Heart left ventricle (tissue), 16 donors: ENCODE results near the gene IL1R2. TPM values are rescaled to one million over a fixed set of nuclear protein-coding genes. Genes with fewer than 3 reads are reported as not detected.

Experiments
- ATAC-seq, 4 donors: fragments of 200-7000 bp; cut with Tn5 transposase; one replicate each; pipeline ENCODE4 v1.9.1; 2020 to 2022; ENCODE audit warnings: moderate library complexity in 4 of 4, mild to moderate bottlenecking in 3 of 4, moderate number of reproducible peaks in 1 of 4
- DNase-seq, 5 donors: peaks; one replicate each; pipeline ENCODE4 v3.0.0-alpha.2; 2020
- H3K27ac ChIP-seq, 12 donors: fragments of 200-600 bp; sonication (generic) in 4 of 12; one replicate each; pipeline versions ENCODE4 v1.5.0 to v1.8.0; 2016 to 2022; ENCODE audit warnings: mild to moderate bottlenecking in 2 of 12
- H3K27me3 ChIP-seq, 9 donors: fragments of 200-600 bp; sonication (generic) in 2 of 9; one replicate each; pipeline versions ENCODE4 v1.5.1 to v1.8.0; 2016 to 2022; ENCODE audit warnings: mild to moderate bottlenecking in 3 of 9
- H3K36me3 ChIP-seq, 9 donors: fragments of 200-600 bp; sonication (generic) in 2 of 9; one replicate each; pipeline versions ENCODE4 v1.5.0 to v1.8.0; 2018 to 2022; ENCODE audit warnings: mild to moderate bottlenecking in 2 of 9
- H3K4me1 ChIP-seq, 12 donors: fragments of 200-600 bp; sonication (generic) in 4 of 12; one replicate each; pipeline versions ENCODE4 v1.5.0 to v1.8.0; 2016 to 2022; ENCODE audit warnings: mild to moderate bottlenecking in 3 of 12
- H3K4me3 ChIP-seq, 12 donors: fragments of 200-600 bp; sonication (generic) in 4 of 12; one replicate each; pipeline versions ENCODE4 v1.5.0 to v1.8.0; 2017 to 2022; ENCODE audit warnings: mild to moderate bottlenecking in 9 of 12, moderate library complexity in 4 of 12
- H3K9me3 ChIP-seq, 12 donors: fragments of 200-600 bp; sonication (generic) in 4 of 12; one replicate each; pipeline versions ENCODE4 v1.5.0 to v1.8.0; 2016 to 2022; ENCODE audit warnings: mild to moderate bottlenecking in 1 of 12
- POLR2A ChIP-seq, 2 donors: fragments of 450-650 bp; IDR thresholded peaks; one replicate each; pipeline ENCODE4 v1.6.1; 2017; ENCODE audit warnings: antibody characterized with exemption in 2 of 2, mild to moderate bottlenecking in 2 of 2, moderate library complexity in 2 of 2
- WGBS, 4 donors: extraction: QIAGEN DNeasy Blood & Tissue Kit in 2 of 4; methylation state at CpG; one replicate each; pipeline versions ENCODE4 v1.1.5 to v1.1.7; 2013 to 2018; 5-methylcytosine and 5-hydroxymethylcytosine counted together
- intact Hi-C, 10 donors: fragments of 100-400 bp; cut with DNase I; formaldehyde crosslinking; loops; one replicate each; pipeline versions ENCODE4 v1.11.1 to v1.14.2; 2022
- polyA plus RNA-seq, 2 donors: library from polyadenylated mRNA; stranded (reverse); fragments of 200-250 nt; gene quantifications; one replicate each; pipeline ENCODE4 v1.2.3, GENCODE V29; 2013
- total RNA-seq, 9 donors: library from RNA; depleted of rRNA in 2 of 9; stranded (reverse); fragments of >200 nt in 2 of 9; fragmentation: NEBNext Ultra II Directional in 3 of 9; extraction: Animal tissue kit (Norgen Biotek cat#: 25700) in 3 of 9; gene quantifications; one replicate each; pipeline versions ENCODE4 v1.1.0 to v1.2.4, GENCODE V29; 2016 to 2023
- TF ChIP-seq, protein P1 (sequence below), 12 donors: fragments of 200-600 bp; sonication (generic) in 4 of 12; IDR thresholded peaks; one replicate each; pipeline versions ENCODE4 v1.5.0 to v1.8.0; 2018 to 2022; ENCODE audit warnings: antibody characterized with exemption in 12 of 12, mild to moderate bottlenecking in 5 of 12
- donor health status: ischemic (EF 13 %, LVEDD 7.1; RV severe dilation, severe dysfunction).
- donor health status: healthy with polysubstance abuse.
- donor health status: DM: no; HTN: yes; CAD: no.
- donor health status: DM: no; HTN: no; CAD: no.
- donor health status: ischemic (EF 25% LVEDD 6.9; RV normal size, moderate dysfunction).
- donor health status: ischemic (EF 25% LVEDD 5.7; RV mildly dilated, moderate dysfunction).
- donor health status: healthy.
- donor health status: DM: yes; HTN: yes; CAD: no.
- donor health status: ischemic (EF 35%, LVEDD 5.7; RV mildly dilated, moderate dysfunction).
- donor health status: nonischemic (EF 11% LVEDD 7.7; RV severe dilation, severe dysfunction).
- donor health status: DM: yes; HTN: yes; CAD: no.
- donor health status: PGD.
- donor health status: ischemic (EF 29% LVEDD 5.4; RV normal size, mild dysfunction).
- donor health status: nonischemic (EF 23%, LVEDD 6.1; RV moderate dilation, normal function).

The IL1R2 gene
- total and polyA plus RNA-seq, 11 donors: 0.77 to 8.0 (median 2.1) TPM; not detected in 3

DNA sequence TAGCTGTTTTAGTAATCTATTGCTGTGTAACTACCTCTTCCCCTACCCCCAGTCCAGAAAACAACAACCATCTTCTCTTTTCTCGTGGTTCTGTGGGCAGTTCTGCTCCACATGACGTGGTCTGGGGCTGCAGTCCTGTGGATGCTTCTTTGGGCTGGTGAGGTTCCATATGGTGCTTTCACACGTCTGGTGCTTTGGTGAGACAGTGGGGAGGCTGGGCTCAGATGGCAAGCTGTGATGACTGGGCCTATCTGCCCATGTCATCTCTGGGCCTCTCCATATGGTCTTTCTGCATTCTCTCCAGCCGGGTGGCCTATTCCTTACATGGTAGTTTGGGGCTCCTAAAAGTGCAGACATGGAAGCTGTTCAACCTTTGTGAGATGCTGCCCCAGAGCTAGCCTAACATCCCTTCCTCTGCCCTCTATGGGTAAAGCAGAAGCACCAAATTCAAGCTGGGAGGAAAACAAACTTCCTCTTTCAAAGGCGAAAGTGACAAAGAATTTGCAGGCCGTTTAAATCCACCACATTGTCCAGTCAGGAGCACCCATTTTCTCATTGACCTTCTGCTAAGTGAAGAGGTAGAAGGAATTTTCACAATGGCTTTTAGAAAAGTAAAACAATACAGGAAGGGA lies 82.5 kb downstream of the IL1R2 start:
- WGBS, 4 donors: 72 to 79% (median 77%) methylated on average over 6 of the region's 6 CpGs
- H3K36me3 ChIP-seq: no peaks in the 10 kb centered on the region
- intact Hi-C loops: loop anchor here in 2 of 10 donors (5.0 kb wide), 2 partner anchors 33 to 68 kb away; partner anchors contain the start of gene IL1R1 (in 1 of the 2)
- TF ChIP-seq POLR2A (IDR thresholded peaks at IDR 0.05): no peak
- TF ChIP-seq, protein P1, sequence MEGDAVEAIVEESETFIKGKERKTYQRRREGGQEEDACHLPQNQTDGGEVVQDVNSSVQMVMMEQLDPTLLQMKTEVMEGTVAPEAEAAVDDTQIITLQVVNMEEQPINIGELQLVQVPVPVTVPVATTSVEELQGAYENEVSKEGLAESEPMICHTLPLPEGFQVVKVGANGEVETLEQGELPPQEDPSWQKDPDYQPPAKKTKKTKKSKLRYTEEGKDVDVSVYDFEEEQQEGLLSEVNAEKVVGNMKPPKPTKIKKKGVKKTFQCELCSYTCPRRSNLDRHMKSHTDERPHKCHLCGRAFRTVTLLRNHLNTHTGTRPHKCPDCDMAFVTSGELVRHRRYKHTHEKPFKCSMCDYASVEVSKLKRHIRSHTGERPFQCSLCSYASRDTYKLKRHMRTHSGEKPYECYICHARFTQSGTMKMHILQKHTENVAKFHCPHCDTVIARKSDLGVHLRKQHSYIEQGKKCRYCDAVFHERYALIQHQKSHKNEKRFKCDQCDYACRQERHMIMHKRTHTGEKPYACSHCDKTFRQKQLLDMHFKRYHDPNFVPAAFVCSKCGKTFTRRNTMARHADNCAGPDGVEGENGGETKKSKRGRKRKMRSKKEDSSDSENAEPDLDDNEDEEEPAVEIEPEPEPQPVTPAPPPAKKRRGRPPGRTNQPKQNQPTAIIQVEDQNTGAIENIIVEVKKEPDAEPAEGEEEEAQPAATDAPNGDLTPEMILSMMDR (IDR thresholded peaks at IDR 0.05): peak in 1 of 12 donors; percentile 6
- peak overlapping the region in 1 of 12 donors; percentile 11 for H3K27ac ChIP-seq
- DNase-seq: no peak
- H3K4me1 ChIP-seq: peaks cover 0 to 18% (median 13%) of the 10 kb centered on the region in 12 donors
- H3K4me3 ChIP-seq: no peak overlapping the region
- no peak for ATAC-seq
- H3K27me3 ChIP-seq: no peaks in the 10 kb centered on the region
- no peaks in the 10 kb centered on the region for H3K9me3 ChIP-seq

DNA sequence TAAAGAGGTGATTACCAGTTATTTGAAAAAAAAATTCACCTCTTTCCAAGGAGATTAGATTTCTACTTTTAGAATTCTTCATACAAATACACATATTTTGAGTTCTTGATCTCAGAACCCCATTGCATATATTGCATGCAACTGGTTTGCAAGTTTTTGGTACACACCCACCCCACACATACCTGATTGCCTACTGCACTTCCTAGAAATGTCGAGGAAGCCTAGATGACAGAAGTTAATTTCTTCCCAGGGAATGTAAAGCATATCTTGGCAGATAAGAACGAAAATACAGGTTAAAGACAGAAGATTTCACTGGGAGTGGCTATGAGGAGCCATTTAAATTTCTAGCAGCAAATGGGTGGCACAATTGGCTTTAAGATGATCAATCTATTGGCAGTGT lies 83.7 kb downstream of the IL1R2 start:
- Histone ChIP-seq H3K4me3 (no peak overlapping the region), H3K9me3 (no peaks in the 10 kb centered on the region), H3K27ac (no peak overlapping the region), H3K4me1 (peaks cover 0 to 8% (median 3%) of the 10 kb centered on the region in 12 donors), H3K27me3 (no peaks in the 10 kb centered on the region), H3K36me3 (no peaks in the 10 kb centered on the region)
- ATAC-seq (no peak), DNase-seq (no peak)
- intact Hi-C loops: no loop called here
- TF ChIP-seq, protein P1 (IDR thresholded peaks at IDR 0.05): no peak
- no peak for TF ChIP-seq POLR2A (IDR thresholded peaks at IDR 0.05)
- WGBS, 4 donors: 78 to 84% (median 83%) methylated on average over 2 of the region's 2 CpGs

DNA sequence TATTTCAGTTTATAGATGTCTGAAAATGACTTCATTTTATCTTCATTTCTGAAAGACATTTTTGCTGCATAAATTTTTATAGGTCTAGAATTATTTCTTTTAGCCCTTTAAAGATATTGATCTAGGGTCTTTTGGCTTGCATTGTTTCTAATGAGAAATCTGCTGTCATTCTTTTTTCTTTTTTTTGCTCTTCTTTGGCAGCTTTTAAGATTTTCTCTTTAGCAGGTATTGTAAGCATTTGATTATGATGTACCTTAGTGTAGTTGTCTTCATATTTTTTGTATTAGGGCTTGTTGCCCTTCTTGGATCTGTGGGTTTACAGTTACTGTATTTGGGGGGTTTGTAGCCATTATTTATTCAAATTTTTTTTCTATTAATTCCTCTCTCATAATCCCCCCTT lies 84.8 kb downstream of the IL1R2 start:
- DNase-seq (no peak), ATAC-seq (no peak)
- Histone ChIP-seq H3K36me3 (no peaks in the 10 kb centered on the region), H3K27ac (no peak overlapping the region), H3K27me3 (no peaks in the 10 kb centered on the region), H3K4me1 (peaks cover 0 to 6% (median 0%) of the 10 kb centered on the region in 12 donors), H3K9me3 (no peaks in the 10 kb centered on the region), H3K4me3 (no peak overlapping the region)
- TF ChIP-seq POLR2A (IDR thresholded peaks at IDR 0.05): no peak
- TF ChIP-seq, protein P1 (IDR thresholded peaks at IDR 0.05): no peak
- intact Hi-C loops: no loop called here

Other genes with a start within 250 kb of the IL1R2 start
- 10 to 100 TPM; 10.9 to 49.0 (median 19.6) TPM for gene IL1R1, start 150.8 kb downstream of the IL1R2 start, total RNA-seq
- gene IL1R1, start 150.8 kb downstream of the IL1R2 start, polyA plus RNA-seq: 10 to 100 TPM; 12.8 to 25.7 TPM
- gene IL1RL2, start 195.1 kb downstream of the IL1R2 start, total RNA-seq: under 1 TPM in 5 of 9 donors, not detected in 4; 0.30 to 0.75 (median 0.56) TPM
- gene IL1RL2, start 195.1 kb downstream of the IL1R2 start, polyA plus RNA-seq: under 1 TPM in 1 of 2 donors, not detected in 1; 0.22 TPM